HepG2 (cell line): Measurements from ENCODE around the gene TMEM255B. TPM values are rescaled to one million over a fixed set of nuclear protein-coding genes. Genes with fewer than 3 reads are reported as not detected.

Source experiments
- ATAC-seq: fragments of 200-7000 bp; cut with Tn5 transposase; 3 replicates; pipeline ENCODE4 v1.9.1; 2020; ENCODE audit warnings: mild to moderate bottlenecking, moderate library complexity
- BruUV-seq: library from RNA; stranded (reverse); fragments of 400-500 nt; replicated peaks from 2 replicates; lab custom pipeline; 2021; lab: Mats Ljungman, UMichigan
- CTCF ChIA-PET: fragments of 300-600 bp; formaldehyde crosslinking; extraction: SDS; loops from one replicate; lab custom pipeline; 2021; ENCODE audit warnings: low total read pairs, inconsistent platforms, low intra/inter-chr PET ratio; lab: Yijun Ruan, JAX
- POLR2A ChIA-PET: fragments of 350-600 bp; sonication (Branson Sonifier 250); formaldehyde crosslinking; loops from one replicate; lab custom pipeline; 2020; ENCODE audit warnings: antibody characterized with exemption, inconsistent platforms; lab: Yijun Ruan, JAX
- DNase-seq: peaks from one replicate; pipeline ENCODE4 v3.0.0-alpha.2; 2015; ENCODE audit warnings: low spot score
- FAIRE-seq: peaks from 3 replicates; lab custom pipeline; 2011; peaks lifted over from hg19 to GRCh38; lab: Jason Lieb, UNC
- H2AFZ ChIP-seq: one replicate; pipeline ENCODE4 v1.6.1; 2011; ENCODE audit warnings: low read length, inconsistent platforms
- H3K27ac ChIP-seq: fragments of 300-600 bp; 3 replicates; pipeline ENCODE4 v1.8.0; 2011; ENCODE audit warnings: mixed run types, mild to moderate bottlenecking, mixed read lengths, low read length, inconsistent platforms; ENCODE audit not compliant: insufficient read depth; ENCODE audit errors: extremely low read length
- H3K27me3 ChIP-seq, 2 experiments: fragments of 200-600 bp in 1 of 2; 2 replicates in 1 of 2; 3 replicates in 1 of 2; pipeline versions ENCODE4 v1.6.0 to v1.8.0; 2011; ENCODE audit warnings: low read length in 2 of 2, mild to moderate bottlenecking in 2 of 2, moderate library complexity in 2 of 2, inconsistent platforms in 1 of 2; ENCODE audit not compliant: insufficient read depth in 2 of 2, control insufficient read depth in 1 of 2
- H3K36me3 ChIP-seq, 2 experiments: fragments of 200-600 bp in 1 of 2; replicated peaks in 1 of 2; 2 replicates in 1 of 2; 3 replicates in 1 of 2; pipeline versions ENCODE4 v1.5.1 to v1.8.0; 2011; ENCODE audit warnings: low read length in 2 of 2, inconsistent platforms in 1 of 2; ENCODE audit not compliant: insufficient read depth in 2 of 2, control insufficient read depth in 1 of 2
- H3K4me1 ChIP-seq: 2 replicates; pipeline ENCODE4 v1.5.1; 2012; ENCODE audit warnings: low read length, inconsistent platforms; ENCODE audit not compliant: insufficient read depth
- H3K4me2 ChIP-seq: 2 replicates; pipeline ENCODE4 v1.6.0; 2011; ENCODE audit warnings: low read depth, low read length, inconsistent platforms
- H3K4me3 ChIP-seq, 3 experiments: fragments of 200-600 bp in 1 of 3; sonication (generic), shearing (Covaris generic) in 1 of 3; replicated peaks in 1 of 3; 2 replicates each; pipeline ENCODE4 v1.5.1; 2011 to 2016; ENCODE audit warnings: low read length in 3 of 3, inconsistent platforms in 2 of 3, low read depth in 2 of 3, mild to moderate bottlenecking in 2 of 3, control low read depth in 1 of 3, mixed read lengths in 1 of 3; ENCODE audit not compliant: insufficient read depth in 1 of 3
- H3K79me2 ChIP-seq: one replicate; pipeline ENCODE4 v1.6.1; 2011; ENCODE audit warnings: low read length, inconsistent platforms; ENCODE audit not compliant: insufficient read depth
- H3K9ac ChIP-seq: 2 replicates; pipeline ENCODE4 v1.6.0; 2011; ENCODE audit warnings: mild to moderate bottlenecking, low read depth, low read length, inconsistent platforms; ENCODE audit not compliant: insufficient read depth
- H3K9me3 ChIP-seq: 2 replicates; pipeline ENCODE4 v1.5.1; 2012; ENCODE audit warnings: mild to moderate bottlenecking, low read length
- H4K20me1 ChIP-seq: 2 replicates; pipeline ENCODE4 v1.6.0; 2011; ENCODE audit warnings: inconsistent platforms, mild to moderate bottlenecking, low read length, moderate library complexity; ENCODE audit not compliant: insufficient read depth
- JUN ChIP-seq: sonication (generic); formaldehyde crosslinking; IDR thresholded peaks from 2 replicates; pipeline ENCODE4 v1.4.0; 2020; ENCODE audit warnings: mild to moderate bottlenecking, missing genetic modification reagents
- KLF9 ChIP-seq: IDR thresholded peaks from 2 replicates; pipeline ENCODE4 v1.6.1; 2016; ENCODE audit warnings: low read depth
- SMAD1 ChIP-seq: sonication (generic); formaldehyde crosslinking; IDR thresholded peaks from 2 replicates; pipeline ENCODE4 v1.4.0; 2020; ENCODE audit warnings: missing genetic modification reagents, low read depth, mild to moderate bottlenecking, borderline replicate concordance
- SNRNP70 ChIP-seq: fragments of 200-400 bp; formaldehyde crosslinking; IDR thresholded peaks from 2 replicates; pipeline ENCODE4 v1.6.1; 2017; ENCODE audit warnings: mild to moderate bottlenecking, low read depth, low read length, moderate library complexity
- UBTF ChIP-seq: sonication (generic); formaldehyde crosslinking; IDR thresholded peaks from 2 replicates; pipeline ENCODE4 v1.4.0; 2020; ENCODE audit warnings: mild to moderate bottlenecking, missing genetic modification reagents
- ZNF253 ChIP-seq: sonication (generic); formaldehyde crosslinking; IDR thresholded peaks from 2 replicates; pipeline ENCODE4 v1.8.0; 2022; ENCODE audit warnings: mild to moderate bottlenecking, missing genetic modification reagents, borderline replicate concordance
- ZNF670 ChIP-seq: sonication (generic); formaldehyde crosslinking; IDR thresholded peaks from 2 replicates; pipeline ENCODE4 v1.8.0; 2022; ENCODE audit warnings: mild to moderate bottlenecking, missing genetic modification reagents, borderline replicate concordance
- ZNF75D ChIP-seq: sonication (generic); formaldehyde crosslinking; IDR thresholded peaks from 2 replicates; pipeline ENCODE4 v1.8.1; 2023; ENCODE audit warnings: missing genetic modification reagents, mild to moderate bottlenecking, borderline replicate concordance
- ZNF782 ChIP-seq: sonication (generic); formaldehyde crosslinking; IDR thresholded peaks from 2 replicates; pipeline ENCODE4 v1.4.0; 2020; ENCODE audit warnings: missing genetic modification reagents, mild to moderate bottlenecking, borderline replicate concordance
- ZNF879 ChIP-seq: sonication (generic); formaldehyde crosslinking; IDR thresholded peaks from 2 replicates; pipeline ENCODE4 v1.8.1; 2023; ENCODE audit warnings: missing genetic modification reagents
- ZSCAN20 ChIP-seq: sonication (generic); formaldehyde crosslinking; IDR thresholded peaks from 2 replicates; pipeline ENCODE4 v1.4.0; 2020; ENCODE audit warnings: missing genetic modification reagents, mild to moderate bottlenecking, borderline replicate concordance
- WGBS: methylation state at CpG from one replicate; pipeline ENCODE4 v1.1.6; 2017; ENCODE audit warnings: low lambda C conversion rate; 5-methylcytosine and 5-hydroxymethylcytosine counted together
- in situ Hi-C: cut with HindIII; loops from 2 replicates; pipeline ENCODE4 v1.10.0; 2017; ENCODE audit warnings: low pct_unique_long_range_greater_than_20kb; ENCODE audit not compliant: extremely low pct_ligation_motif_present
- intact Hi-C: fragments of 100-400 bp; cut with micrococcal nuclease; formaldehyde crosslinking; loops from one replicate; pipeline ENCODE4 v1.10.0; 2022; ENCODE audit not compliant: unreplicated experiment
- polyA plus RNA-seq, 8 experiments: library from polyadenylated mRNA; depleted of rRNA in 3 of 8; stranded (reverse) in 7 of 8; unstranded in 1 of 8; fragments of >200 nt; fragmentation: Illumina TruSeq in 4 of 8; extraction: Trizol in 4 of 8; gene quantifications; 2 replicates each; pipeline versions ENCODE4 v1.2.1 to v1.2.3, GENCODE V29; 2011 to 2016; ENCODE audit warnings: low read depth in 4 of 8, missing spikeins in 1 of 8, mixed read lengths in 1 of 8; ENCODE audit not compliant: insufficient read depth in 1 of 8
- total RNA-seq, 5 experiments: library from RNA; depleted of rRNA; stranded (reverse); fragments of >200 nt; fragmentation: Illumina TruSeq; extraction: Trizol; gene quantifications; 2 replicates each; pipeline ENCODE4 v1.2.3, GENCODE V29; 2016; ENCODE audit warnings: low read depth in 1 of 5
- TF ChIP-seq, protein P1 (sequence below): sonication (generic); formaldehyde crosslinking; IDR thresholded peaks from 2 replicates; pipeline ENCODE4 v1.5.1; 2020; ENCODE audit warnings: mild to moderate bottlenecking, missing genetic modification reagents, moderate library complexity

TMEM255B gene
- total and polyA plus RNA-seq, 2 of the 13 experiments (the other 11 are each of a cell fraction or from before 2014, with no cell fraction given): not detected

DNA sequence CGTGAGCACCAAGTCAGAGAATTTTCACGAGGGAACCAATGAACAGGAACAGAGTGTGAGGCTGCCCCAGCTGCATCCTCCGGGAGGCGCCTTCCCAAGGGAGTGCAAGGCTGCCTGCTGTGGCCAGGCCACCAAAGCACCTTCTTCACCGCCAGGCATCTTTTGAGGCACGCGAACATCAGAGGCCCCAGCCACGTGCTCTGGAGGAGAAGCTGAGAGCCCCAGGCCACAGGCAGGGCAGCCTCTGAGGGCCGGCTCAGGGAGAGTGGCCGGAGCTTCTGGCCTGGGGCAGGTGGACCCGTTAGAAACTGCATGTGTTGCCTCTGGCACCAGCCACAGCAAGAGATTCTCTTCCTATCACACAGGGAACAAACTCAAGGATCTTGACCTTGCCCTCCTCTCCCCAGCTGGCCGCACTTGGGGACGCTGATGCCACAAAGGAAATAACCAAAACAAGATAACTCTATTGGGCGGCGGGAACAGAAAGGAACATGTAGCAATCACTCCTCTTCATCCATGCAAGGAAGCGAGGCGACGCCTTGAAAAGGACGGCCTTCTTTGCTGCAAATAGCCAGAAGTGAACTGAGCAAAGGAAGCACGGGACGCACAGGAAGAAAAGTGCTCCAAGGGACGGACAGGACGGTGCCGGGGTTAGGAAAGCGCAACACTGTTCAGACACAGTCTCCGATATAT lies 85.0 kb downstream of the TMEM255B start:
- H3K27me3 ChIP-seq: peaks cover 0 to 1% of the 10 kb centered on the region in 2 experiments; a peak in 3 of 5 replicates
- CTCF ChIA-PET: no interaction called here
- intact Hi-C loops: no loop called here
- H2AFZ ChIP-seq: no peak overlapping the region
- H3K27ac ChIP-seq: no peak overlapping the region
- TF ChIP-seq KLF9 (CRISPR knock-in tag) (no peak), ZNF670 (no peak), ZNF253 (CRISPR knock-in tag) (no peak), ZNF75D (CRISPR knock-in tag) (no peak), SMAD1 (CRISPR knock-in tag) (no peak), ZNF782 (CRISPR knock-in tag) (no peak), JUN (no peak), ZNF879 (CRISPR knock-in tag) (no peak), SNRNP70 (no peak)
- no peak overlapping the region for H3K4me3 ChIP-seq
- no peak overlapping the region for H3K9ac ChIP-seq
- H4K20me1 ChIP-seq: no peaks in the 10 kb centered on the region
- no TSS peak for BruUV-seq
- ATAC-seq (no peak), DNase-seq (no peak), FAIRE-seq (no peak)
- H3K9me3 ChIP-seq: no peaks in the 10 kb centered on the region
- POLR2A ChIA-PET: no interaction called here
- no peaks in the 10 kb centered on the region for H3K36me3 ChIP-seq
- peaks cover 21% of the 10 kb centered on the region for H3K4me1 ChIP-seq
- 87% methylated on average over 19 of the region's 26 CpGs for WGBS
- H3K79me2 ChIP-seq: no peaks in the 10 kb centered on the region
- in situ Hi-C loops: no loop called here
- no peak overlapping the region for H3K4me2 ChIP-seq

GRCh38 chr13:113845055-113845454 lies 86.0 kb downstream of the TMEM255B start:
- ATAC-seq (peak; percentile 82), FAIRE-seq (no peak)
- TF ChIP-seq, protein P1, sequence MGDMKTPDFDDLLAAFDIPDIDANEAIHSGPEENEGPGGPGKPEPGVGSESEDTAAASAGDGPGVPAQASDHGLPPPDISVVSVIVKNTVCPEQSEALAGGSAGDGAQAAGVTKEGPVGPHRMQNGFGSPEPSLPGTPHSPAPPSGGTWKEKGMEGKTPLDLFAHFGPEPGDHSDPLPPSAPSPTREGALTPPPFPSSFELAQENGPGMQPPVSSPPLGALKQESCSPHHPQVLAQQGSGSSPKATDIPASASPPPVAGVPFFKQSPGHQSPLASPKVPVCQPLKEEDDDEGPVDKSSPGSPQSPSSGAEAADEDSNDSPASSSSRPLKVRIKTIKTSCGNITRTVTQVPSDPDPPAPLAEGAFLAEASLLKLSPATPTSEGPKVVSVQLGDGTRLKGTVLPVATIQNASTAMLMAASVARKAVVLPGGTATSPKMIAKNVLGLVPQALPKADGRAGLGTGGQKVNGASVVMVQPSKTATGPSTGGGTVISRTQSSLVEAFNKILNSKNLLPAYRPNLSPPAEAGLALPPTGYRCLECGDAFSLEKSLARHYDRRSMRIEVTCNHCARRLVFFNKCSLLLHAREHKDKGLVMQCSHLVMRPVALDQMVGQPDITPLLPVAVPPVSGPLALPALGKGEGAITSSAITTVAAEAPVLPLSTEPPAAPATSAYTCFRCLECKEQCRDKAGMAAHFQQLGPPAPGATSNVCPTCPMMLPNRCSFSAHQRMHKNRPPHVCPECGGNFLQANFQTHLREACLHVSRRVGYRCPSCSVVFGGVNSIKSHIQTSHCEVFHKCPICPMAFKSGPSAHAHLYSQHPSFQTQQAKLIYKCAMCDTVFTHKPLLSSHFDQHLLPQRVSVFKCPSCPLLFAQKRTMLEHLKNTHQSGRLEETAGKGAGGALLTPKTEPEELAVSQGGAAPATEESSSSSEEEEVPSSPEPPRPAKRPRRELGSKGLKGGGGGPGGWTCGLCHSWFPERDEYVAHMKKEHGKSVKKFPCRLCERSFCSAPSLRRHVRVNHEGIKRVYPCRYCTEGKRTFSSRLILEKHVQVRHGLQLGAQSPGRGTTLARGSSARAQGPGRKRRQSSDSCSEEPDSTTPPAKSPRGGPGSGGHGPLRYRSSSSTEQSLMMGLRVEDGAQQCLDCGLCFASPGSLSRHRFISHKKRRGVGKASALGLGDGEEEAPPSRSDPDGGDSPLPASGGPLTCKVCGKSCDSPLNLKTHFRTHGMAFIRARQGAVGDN (CRISPR knock-in tag): peak; percentile 15; the same call in 1 of the 2 replicates
- no peak for TF ChIP-seq ZSCAN20
- peak; percentile 29; the same call in 1 of the 2 replicates for TF ChIP-seq UBTF (CRISPR knock-in tag)

More at GRCh38 chr13:113845055-113845454, 86.0 kb downstream of the TMEM255B start:
- intact Hi-C loops (no loop called here), in situ Hi-C loops (no loop called here)
- no peaks in the 10 kb centered on the region for H3K79me2 ChIP-seq
- 13% methylated on average over 7 of the region's 13 CpGs for WGBS
- no peaks in the 10 kb centered on the region for H3K9me3 ChIP-seq
- H3K9ac ChIP-seq: no peak overlapping the region
- DNase-seq: peak; percentile 31
- ChIA-PET CTCF (no interaction called here), POLR2A (no interaction called here)
- H3K27me3 ChIP-seq: peaks cover 0 to 1% of the 10 kb centered on the region in 2 experiments; a peak in 3 of 5 replicates
- H3K4me2 ChIP-seq: peak overlapping the region; percentile 64
- peak overlapping the region in 2 of 3 experiments; percentile 26 to 46; a peak in 2 of 6 replicates for H3K4me3 ChIP-seq
- no peaks in the 10 kb centered on the region for H4K20me1 ChIP-seq
- no peak overlapping the region for H2AFZ ChIP-seq
- no peaks in the 10 kb centered on the region for H3K36me3 ChIP-seq
- no TSS peak for BruUV-seq
- H3K4me1 ChIP-seq: peaks cover 20% of the 10 kb centered on the region
- H3K27ac ChIP-seq: no peak overlapping the region
